NCI-H2081 (cell line): ENCODE measurements around the gene IKBKG.
"Not testable (repeated sequence)": the region's sequence is repeated elsewhere in the genome, so short reads cannot be mapped to it uniquely, and the experiment has no call there.

Source experiments
- DNase-seq, 2 experiments: peaks; one replicate each; lab custom pipeline; 2025; lab: John Stamatoyannopoulos, UW

Gene IKBKG

GRCh38 chrX:154605566-154605965 is 58.1 kb downstream of the IKBKG start:
- DNase-seq, result no peak

GRCh38 chrX:154607370-154607769 is 60.0 kb downstream of the IKBKG start:
- DNase-seq, result peak in 1 of 2 experiments; percentile 31

GRCh38 chrX:154607976-154608375 is 60.6 kb downstream of the IKBKG start:
- DNase-seq, result not testable (repeated sequence)

- DNase-seq, result not testable (repeated sequence)
These were observed 61.4 kb downstream of the IKBKG start for GRCh38 chrX:154608823-154609222.

- DNase-seq, result not testable (repeated sequence)
These were observed 63.7 kb downstream of the IKBKG start for GRCh38 chrX:154611146-154611545.

- not testable (repeated sequence) for DNase-seq
These were observed 66.2 kb downstream of the IKBKG start for GRCh38 chrX:154613586-154613985.
